Right kidney (tissue), 9 donors: ENCODE data around the gene RBBP8.
"Not testable (repeated sequence)": the region's sequence is repeated elsewhere in the genome, so short reads cannot be mapped to it uniquely, and the experiment has no call there.

Source experiments
- DNase-seq: peaks from one replicate; pipeline ENCODE4 v3.0.0-alpha.2; 2016
- long read RNA-seq, 8 donors: transcript quantifications; one replicate each; lab custom pipeline, GENCODE V29; 2026

Gene RBBP8
- long read RNA-seq, donor 1, partial matches to known transcripts, result 0 of 2 reads
- long read RNA-seq, donor 1, other reads (novel, unspliced or antisense), result 0 of 2 reads
- long read RNA-seq, donor 2, partial matches to known transcripts, result 0 of 1 reads
- long read RNA-seq, donor 2, other reads (novel, unspliced or antisense), result 0 of 1 reads
- long read RNA-seq, donor 3, result 0 reads
- long read RNA-seq, donor 4, partial matches to known transcripts, result 0 of 1 reads
- long read RNA-seq, donor 4, other reads (novel, unspliced or antisense), result 0 of 1 reads
- long read RNA-seq, donor 5, partial matches to known transcripts, result 0 of 5 reads
- long read RNA-seq, donor 5, other reads (novel, unspliced or antisense), result 0 of 5 reads
- long read RNA-seq, donor 6, result 0 reads
- long read RNA-seq, donor 7, result 0 reads
- long read RNA-seq, donor 8, partial matches to known transcripts, result 0 of 5 reads
- long read RNA-seq, donor 8, other reads (novel, unspliced or antisense), result 0 of 5 reads

DNA sequence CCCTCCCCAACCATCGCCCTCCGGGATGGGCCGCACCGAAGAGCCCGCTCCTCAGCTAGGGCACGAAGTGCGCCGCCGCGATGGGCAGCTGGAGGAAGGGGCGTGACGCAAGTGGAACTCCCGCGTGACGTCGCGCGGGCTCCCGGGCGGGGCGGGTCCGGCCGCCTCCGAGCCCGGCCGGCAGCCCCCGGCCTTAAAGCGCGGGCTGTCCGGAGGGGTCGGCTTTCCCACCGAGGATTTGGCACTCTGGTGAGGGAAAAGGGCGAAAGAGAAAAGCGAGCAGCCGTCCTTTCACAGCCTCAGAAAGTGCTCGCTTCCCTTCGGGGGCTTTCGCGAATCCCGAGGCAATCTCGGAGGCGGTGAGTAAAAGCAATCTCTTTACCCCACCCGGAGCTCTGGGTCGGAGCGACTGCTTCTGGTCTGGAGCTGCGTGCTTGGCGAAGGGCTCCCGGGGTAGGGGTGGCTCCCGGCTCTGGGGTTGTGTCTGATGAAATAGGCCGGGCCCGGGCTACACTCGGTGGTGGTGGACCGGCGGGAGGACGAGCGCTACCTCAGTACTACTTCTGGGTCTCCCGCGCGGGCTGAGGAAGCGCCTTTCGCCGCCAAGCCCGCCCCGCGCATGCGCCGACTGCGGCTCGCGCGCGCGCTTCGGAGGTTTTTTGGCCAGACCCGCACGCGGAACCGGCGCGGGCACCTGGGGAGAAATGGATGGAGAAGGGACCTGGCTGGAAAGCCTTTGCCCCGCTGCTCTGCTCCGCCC lies at the start of gene RBBP8:
Gene RBBP8, plus strand, starts transcription at position 123 of the 760 bp plus-strand sequence. CDS start 3,524 bp downstream, outside the sequence.
- peak; percentile 99 for DNase-seq

DNA sequence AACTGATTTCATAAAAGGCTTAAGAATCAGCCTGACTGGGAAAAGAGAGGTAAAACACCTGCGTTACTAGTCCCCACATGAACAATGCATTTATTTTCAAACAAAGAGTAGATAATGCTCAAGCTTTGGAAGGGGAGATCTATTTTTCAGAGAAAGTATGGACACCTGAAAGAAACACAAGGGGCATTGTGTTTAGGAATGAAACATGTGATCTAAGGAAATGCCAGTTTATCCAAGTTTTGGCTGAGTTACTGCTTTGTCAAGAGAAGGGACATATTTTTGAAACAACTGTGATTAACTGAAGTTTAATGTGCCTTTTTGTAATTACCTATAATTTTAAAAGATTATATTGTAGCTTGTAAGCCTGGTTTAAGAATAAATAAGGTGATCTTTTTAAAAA lies 49.3 kb upstream of the RBBP8 start:
- DNase-seq, result no peak

DNA sequence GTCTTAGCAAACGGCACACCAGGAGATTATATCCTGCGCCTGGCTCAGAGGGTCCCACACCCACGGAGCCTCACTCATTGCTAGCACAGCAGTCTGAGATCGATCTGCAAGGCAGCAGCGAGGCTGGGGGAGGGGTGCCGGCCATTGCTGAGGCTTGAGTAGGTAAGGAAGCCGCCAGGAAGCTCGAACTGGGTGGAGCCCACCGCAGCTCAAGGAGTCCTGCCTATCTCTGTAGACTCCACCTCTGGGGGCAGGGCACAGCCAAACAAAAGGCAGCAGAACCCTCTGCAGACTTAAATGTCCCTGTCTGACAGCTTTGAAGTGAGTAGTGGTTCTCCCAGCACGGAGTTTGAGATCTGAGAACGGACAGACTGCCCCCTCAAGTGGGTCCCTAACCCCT lies 47.4 kb upstream of the RBBP8 start:
- DNase-seq, result not testable (repeated sequence)

DNA sequence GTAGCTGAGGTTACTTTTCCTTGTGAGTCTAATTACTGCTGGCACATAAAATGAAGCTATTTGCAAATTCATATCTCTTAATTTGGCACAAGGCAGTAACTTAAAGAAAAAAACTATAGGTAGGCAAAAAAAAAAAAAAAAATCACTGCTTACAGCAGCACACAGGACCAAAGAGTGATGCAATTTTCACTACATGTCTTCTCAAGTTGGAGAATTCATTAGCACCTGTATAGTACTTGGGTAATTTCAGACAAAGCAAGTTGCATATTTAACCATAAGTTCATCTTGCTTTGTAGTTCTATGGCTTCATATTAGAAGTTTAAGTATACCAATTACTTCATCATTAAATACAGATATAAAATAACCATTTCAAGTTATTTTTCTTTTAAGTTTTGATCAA lies 33.7 kb upstream of the RBBP8 start:
- DNase-seq, result no peak

GRCh38 chr18:22900558-22901238 lies 32.4 kb upstream of the RBBP8 start:
- no peak for DNase-seq

GRCh38 chr18:22902093-22902492 lies 31.0 kb upstream of the RBBP8 start:
- DNase-seq, result no peak

DNA sequence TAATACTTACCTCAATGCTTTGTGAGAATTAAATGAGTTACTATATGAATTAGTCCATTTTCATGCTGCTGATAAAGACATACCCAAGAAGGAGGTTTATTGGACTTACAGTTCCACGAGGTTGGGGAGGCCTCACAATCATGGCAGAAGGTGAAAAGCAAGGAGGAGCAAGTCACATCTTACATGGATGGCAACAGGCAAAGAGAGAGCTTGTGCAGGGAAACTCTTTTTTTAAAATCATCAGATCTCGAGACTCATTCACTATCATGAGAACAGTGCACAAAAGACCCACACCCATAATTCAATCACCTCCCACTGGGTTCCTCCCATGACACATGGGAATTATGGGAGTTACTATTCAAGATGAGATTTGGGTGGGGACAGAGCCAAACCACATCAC lies 29.9 kb upstream of the RBBP8 start:
- DNase-seq, result not testable (repeated sequence)

GRCh38 chr18:22912149-22912548 lies 21.0 kb upstream of the RBBP8 start:
- no peak for DNase-seq

GRCh38 chr18:22912835-22913234 lies 20.3 kb upstream of the RBBP8 start:
- DNase-seq, result no peak

DNA sequence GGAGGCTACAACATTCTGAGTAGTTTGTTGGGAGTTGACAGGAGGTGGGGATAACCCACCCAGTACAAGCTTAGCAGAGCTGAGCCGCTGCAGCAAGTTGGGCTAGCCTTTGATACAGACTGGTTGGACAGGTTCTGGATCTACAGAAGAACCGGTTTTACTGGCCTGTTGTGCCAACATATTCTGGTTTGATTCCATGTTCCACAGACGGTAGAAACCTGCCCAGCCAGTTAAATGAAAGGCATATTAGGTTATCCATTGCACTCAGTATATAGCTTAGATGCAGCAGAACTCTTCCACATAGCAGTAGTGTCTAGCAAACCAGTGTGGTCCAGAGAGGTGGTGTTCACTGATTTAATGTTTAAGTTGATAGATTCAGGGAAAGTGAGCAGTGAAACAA lies 19.3 kb upstream of the RBBP8 start:
- DNase-seq, result no peak

GRCh38 chr18:22914633-22915032 lies 18.5 kb upstream of the RBBP8 start:
- no peak for DNase-seq

DNA sequence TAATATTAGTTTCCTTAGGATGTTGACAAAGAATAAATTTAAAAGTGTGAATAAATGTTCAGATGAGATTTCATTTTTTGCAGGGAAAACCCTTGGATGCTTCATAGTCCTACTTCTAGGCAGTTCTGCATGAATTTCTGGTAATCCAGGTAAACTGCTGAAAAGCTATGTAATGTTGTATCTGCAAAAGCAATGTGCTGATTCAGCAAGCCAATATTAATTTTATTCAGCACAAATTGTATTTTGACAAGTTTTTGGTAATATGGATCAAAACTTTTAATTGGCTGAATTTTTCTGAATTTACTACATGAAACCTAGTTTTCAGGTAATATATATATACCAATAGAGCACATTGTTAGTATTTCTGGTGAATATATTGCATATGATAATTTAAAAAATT lies 17.8 kb upstream of the RBBP8 start:
- DNase-seq, result no peak

- no peak for DNase-seq
Observed at GRCh38 chr18:22921772-22922171, 11.4 kb upstream of the RBBP8 start.

DNA sequence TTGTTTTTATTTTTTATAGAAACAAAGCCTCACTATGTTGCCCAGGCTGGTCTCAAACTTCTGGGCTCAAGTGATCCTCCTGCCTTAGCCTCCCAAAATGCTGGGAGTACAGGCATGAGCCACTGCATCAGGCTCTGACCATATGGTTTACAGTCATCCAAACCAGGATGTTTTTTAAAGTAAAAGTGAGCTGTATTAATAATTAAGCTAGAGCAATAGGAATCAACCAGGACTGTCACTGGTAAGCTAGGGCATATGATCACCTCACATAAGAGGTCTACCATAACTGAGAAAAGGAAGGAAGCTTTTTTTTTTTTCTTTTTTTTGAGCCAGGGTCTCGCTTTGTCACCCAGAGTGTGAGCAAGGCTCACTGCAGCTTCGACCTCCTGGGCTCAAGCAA lies 8.5 kb upstream of the RBBP8 start:
- DNase-seq, result no peak

DNA sequence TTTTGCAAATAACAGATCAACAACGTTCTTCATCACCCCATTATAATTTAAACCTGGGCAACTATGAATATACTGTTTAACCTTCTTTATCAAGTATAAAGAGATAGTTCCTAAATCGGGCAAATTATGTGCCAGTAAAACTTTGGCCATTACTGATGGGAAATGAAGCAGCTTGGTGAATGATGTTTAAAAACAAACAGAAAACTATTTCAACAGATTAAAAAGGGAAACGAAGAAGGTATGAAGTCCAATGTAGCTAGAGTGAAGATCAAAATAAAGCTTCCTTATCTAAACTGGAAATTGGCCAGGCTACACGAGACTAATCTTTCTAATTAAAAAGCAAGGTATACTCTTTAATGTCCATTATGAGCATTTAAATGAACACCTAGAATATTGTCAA lies 6.7 kb upstream of the RBBP8 start:
- DNase-seq, result no peak

DNA sequence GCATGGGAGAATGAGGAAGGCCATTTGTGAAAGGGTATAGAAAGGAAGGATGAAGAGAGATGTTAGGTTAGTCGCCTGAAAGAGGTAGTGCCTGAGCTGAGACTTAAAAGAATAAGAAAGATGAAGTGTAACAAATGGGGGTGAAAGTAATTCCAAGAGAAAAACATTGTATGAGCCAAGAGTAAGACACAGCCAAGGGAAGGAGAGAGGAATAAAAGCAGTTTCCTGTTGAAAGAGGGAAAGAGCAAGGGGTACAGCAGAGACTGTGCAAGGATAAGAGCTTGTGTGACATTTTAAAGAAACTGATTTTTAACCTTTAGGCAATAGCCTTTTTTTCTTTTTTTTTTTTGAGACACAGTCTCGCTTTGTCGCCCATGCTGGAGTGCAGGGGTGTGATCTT lies 4.8 kb upstream of the RBBP8 start:
- no peak for DNase-seq

DNA sequence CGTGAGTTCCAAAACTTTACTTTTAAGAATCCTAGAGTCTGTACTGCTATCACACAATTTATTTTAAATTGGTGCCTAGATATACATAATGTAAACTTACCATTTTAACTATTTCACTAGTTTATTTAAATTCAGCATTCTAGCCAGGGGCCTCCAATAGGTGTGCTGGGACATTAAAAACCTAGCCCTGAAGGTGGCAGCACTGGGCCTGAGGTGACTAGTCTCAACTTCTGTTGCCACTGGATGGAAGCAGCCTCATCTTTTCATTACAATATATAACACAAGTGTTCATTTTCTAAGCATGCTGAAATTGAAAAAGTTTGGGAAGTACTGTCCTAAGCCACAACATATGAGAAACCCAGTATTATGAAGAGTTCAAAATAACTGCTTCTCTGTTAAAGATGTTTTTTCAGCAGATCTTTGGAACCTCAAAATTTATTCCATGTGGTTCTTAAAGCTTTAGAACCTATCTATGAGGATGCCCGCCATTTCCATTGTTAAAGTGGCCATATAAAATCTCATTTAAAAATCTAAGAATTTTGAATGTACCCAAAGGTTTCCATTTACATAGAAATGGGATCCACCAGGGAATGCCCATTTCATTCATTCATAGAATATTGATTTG lies 2.9 kb upstream of the RBBP8 start:
- DNase-seq, result no peak

- no peak for DNase-seq
Observed at GRCh38 chr18:22932885-22933205, 283 bp upstream of the RBBP8 start.

DNA sequence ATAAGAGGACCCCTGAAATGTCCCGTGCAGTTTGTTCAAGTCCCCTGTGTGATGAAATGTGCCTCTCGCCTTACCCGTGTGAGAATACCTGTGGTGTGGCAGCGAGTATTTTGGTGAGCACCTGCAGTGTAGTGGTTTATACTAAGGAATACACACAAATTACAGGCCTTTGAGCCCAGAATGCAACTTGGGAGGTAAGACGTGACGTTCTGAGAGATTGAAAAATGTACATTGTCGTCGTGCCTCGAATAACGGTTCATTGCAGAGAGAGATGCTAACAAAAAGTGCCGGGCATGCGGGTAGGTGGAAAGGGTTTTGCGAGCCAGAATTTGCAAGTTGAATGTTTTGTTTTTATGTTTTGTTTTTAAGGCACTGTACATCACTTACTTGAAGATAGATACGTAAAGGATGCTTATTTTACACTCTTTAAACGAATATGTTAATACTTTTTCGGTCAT lies 867 bp downstream of the RBBP8 start:
- no peak for DNase-seq

- DNase-seq, result no peak
Observed at GRCh38 chr18:22934789-22935188, 1.7 kb downstream of the RBBP8 start.

DNA sequence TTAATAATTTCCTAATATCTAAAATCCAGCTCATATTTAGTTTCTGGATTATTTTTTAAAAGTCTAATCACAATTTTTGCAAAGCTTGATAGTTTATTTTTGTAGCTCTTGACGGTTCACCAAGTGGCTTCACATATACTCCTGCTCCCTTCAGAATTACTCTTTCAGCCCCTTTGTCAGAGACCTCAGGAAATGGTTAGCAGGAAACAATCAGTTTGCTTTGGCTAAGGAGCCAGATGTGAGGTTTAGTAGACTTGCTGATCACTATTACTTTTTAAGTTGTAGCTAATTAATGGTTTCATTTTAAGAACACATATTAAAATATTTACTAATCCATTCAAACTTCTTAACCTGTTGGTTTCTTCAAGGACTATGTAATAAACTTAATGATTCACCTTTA lies 2.3 kb downstream of the RBBP8 start:
- DNase-seq, result no peak

DNA sequence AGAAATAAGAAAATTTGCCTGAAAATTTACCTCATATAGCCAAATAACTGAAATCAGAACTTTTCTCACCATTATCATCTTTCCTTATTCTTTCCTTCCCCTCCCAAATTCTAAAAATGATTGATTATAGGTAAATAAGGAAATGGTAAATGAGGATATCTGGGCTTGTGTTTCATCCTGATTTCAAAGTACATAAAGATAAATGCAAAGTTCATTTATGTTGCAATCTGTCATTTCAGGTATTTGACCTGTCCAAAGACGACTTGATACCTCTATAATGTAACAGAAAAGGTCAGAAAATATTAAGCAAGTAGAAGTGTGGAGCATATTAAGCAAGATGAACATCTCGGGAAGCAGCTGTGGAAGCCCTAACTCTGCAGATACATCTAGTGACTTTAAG lies 3.4 kb downstream of the RBBP8 start:
- DNase-seq, result no peak

DNA sequence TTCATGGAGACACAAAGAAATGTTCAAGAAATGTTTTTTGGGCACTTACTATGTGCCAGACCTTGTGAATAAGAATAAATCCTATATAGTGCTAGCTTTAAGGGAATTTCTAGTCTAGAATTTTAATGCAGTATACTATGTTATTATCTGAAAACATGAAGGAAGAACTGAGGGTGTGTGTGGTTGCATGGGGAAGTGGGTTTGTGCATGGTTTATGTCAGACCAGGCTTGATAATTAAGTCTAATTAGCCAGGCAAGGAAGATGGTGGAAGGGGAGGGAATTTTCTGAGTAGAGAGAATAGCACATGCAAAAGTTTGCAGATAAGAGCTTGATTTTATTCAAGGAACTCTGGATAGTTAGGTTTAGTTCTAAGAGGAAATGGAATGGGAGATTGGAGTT lies 6.5 kb downstream of the RBBP8 start:
- no peak for DNase-seq
